Smooth muscle cell (in vitro differentiated cells): ENCODE measurements around the gene MESP1. TPM values are rescaled to one million over a fixed set of nuclear protein-coding genes. Genes with fewer than 3 reads are reported as not detected.

ENCODE experiments used
- DNase-seq: peaks from one replicate; lab custom pipeline; 2025; ENCODE audit not compliant: unreplicated experiment; lab: John Stamatoyannopoulos, UW
- H2AFZ ChIP-seq: fragments of 200-600 bp; sonication (generic); 2 replicates; pipeline ENCODE4 v1.6.0; 2016; ENCODE audit warnings: antibody characterized with exemption, low read depth, mild to moderate bottlenecking
- H3F3A ChIP-seq: fragments of 200-600 bp; sonication (generic); 2 replicates; pipeline ENCODE4 v1.6.0; 2017; ENCODE audit warnings: antibody characterized with exemption, low read depth
- H3K27ac ChIP-seq: fragments of 200-600 bp; sonication (generic); 2 replicates; pipeline ENCODE4 v1.5.1; 2016; ENCODE audit warnings: low read depth, mild to moderate bottlenecking
- H3K27me3 ChIP-seq: fragments of 200-600 bp; sonication (generic); 2 replicates; pipeline ENCODE4 v1.6.1; 2016; ENCODE audit warnings: low read depth, mild to moderate bottlenecking
- H3K36me3 ChIP-seq: fragments of 200-600 bp; sonication (generic); 2 replicates; pipeline ENCODE4 v1.5.1; 2016; ENCODE audit warnings: low read depth
- H3K4me1 ChIP-seq: fragments of 200-600 bp; sonication (generic); 2 replicates; pipeline ENCODE4 v1.5.1; 2016; ENCODE audit warnings: low read depth
- H3K4me2 ChIP-seq: fragments of 200-600 bp; sonication (generic); 2 replicates; pipeline ENCODE4 v1.6.0; 2016; ENCODE audit warnings: mild to moderate bottlenecking
- H3K4me3 ChIP-seq: fragments of 200-600 bp; sonication (generic); 2 replicates; pipeline ENCODE4 v1.5.1; 2016; ENCODE audit warnings: mild to moderate bottlenecking
- H3K79me2 ChIP-seq: fragments of 200-600 bp; sonication (generic); 2 replicates; pipeline ENCODE4 v1.6.0; 2016; ENCODE audit warnings: low read depth, mild to moderate bottlenecking
- H3K9ac ChIP-seq: fragments of 200-600 bp; sonication (generic); 2 replicates; pipeline ENCODE4 v1.6.0; 2016; ENCODE audit warnings: low read depth
- H3K9me3 ChIP-seq: fragments of 200-600 bp; sonication (generic); replicated peaks from 2 replicates; pipeline ENCODE4 v1.5.1; 2016; ENCODE audit warnings: low read depth
- H4K20me1 ChIP-seq: fragments of 200-600 bp; sonication (generic); 2 replicates; pipeline ENCODE4 v1.6.0; 2016; ENCODE audit warnings: low read depth
- CTCF ChIP-seq: fragments of 200-600 bp; sonication (generic); IDR thresholded peaks from 2 replicates; pipeline ENCODE4 v1.5.1; 2017; ENCODE audit warnings: borderline replicate concordance, mild to moderate bottlenecking, antibody characterized with exemption; ENCODE audit not compliant: insufficient read depth, poor library complexity, severe bottlenecking
- WGBS: methylation state at CpG from one replicate; pipeline ENCODE4 v1.1.7; 2016; ENCODE audit warnings: low lambda C conversion rate; 5-methylcytosine and 5-hydroxymethylcytosine counted together
- polyA plus RNA-seq: library from polyadenylated mRNA; unstranded; fragments of >200 nt; fragmentation: Nextera tagmentation; extraction: Ambion mirVana; gene quantifications from 2 replicates; pipeline ENCODE4 v1.2.1, GENCODE V29; 2016
- small RNA-seq: library from RNA; depleted of rRNA; stranded (forward); fragments of <200 nt; gene quantifications from one replicate; pipeline ENCODE3, GENCODE V24; 2014
- total RNA-seq: library from RNA; depleted of rRNA; stranded (reverse); fragments of >200 nt; gene quantifications from 2 replicates; pipeline ENCODE4 v1.2.3, GENCODE V29; 2014

Gene MESP1
- total and polyA plus RNA-seq, 2 experiments from 2014 or later, result 0.67 TPM; not detected in 1

- Histone ChIP-seq H3K9ac (no peak overlapping the region), H3K4me3 (no peak overlapping the region), H4K20me1 (no peaks in the 10 kb centered on the region), H3K27ac (no peak overlapping the region), H3K27me3 (peaks cover 10% of the 10 kb centered on the region), H3K4me1 (no peaks in the 10 kb centered on the region), H3K36me3 (no peaks in the 10 kb centered on the region), H2AFZ (no peak overlapping the region), H3K9me3 (no peaks in the 10 kb centered on the region), H3K79me2 (no peaks in the 10 kb centered on the region), H3K4me2 (no peak overlapping the region), H3F3A (no peaks in the 10 kb centered on the region)
- TF ChIP-seq CTCF, result no peak
- WGBS, result 94% methylated on average over 1 of the region's 1 CpG
- no peak for DNase-seq
These were observed 43.5 kb downstream of the MESP1 start for GRCh38 chr15:89707577-89707976.

GRCh38 chr15:89704411-89704810, 46.6 kb downstream of the MESP1 start:
- Histone ChIP-seq H4K20me1 (no peaks in the 10 kb centered on the region), H2AFZ (no peak overlapping the region), H3K27me3 (peaks cover 21% of the 10 kb centered on the region), H3K27ac (no peak overlapping the region), H3K4me3 (no peak overlapping the region), H3K36me3 (no peaks in the 10 kb centered on the region), H3K4me1 (no peaks in the 10 kb centered on the region), H3K4me2 (no peak overlapping the region), H3K9me3 (no peaks in the 10 kb centered on the region), H3F3A (no peaks in the 10 kb centered on the region), H3K79me2 (no peaks in the 10 kb centered on the region), H3K9ac (no peak overlapping the region)
- no peak for DNase-seq
- TF ChIP-seq CTCF, result no peak

Small RNA genes lying within 50 kb of the gene (small RNA-seq; reads per million reads assigned to genes)
- not detected for gene RNU6-132P

Other genes starting within 250 kb of the MESP1 start
- 2.5 and 2.6 TPM in 2 replicates for gene TICRR, start 175.8 kb downstream of the MESP1 start, total RNA-seq
- gene TICRR, start 175.8 kb downstream of the MESP1 start, polyA plus RNA-seq, result 1.3 and 2.5 TPM in 2 replicates
- 4.8 and 7.6 TPM in 2 replicates for gene KIF7, start 95.8 kb downstream of the MESP1 start, total RNA-seq
- gene KIF7, start 95.8 kb downstream of the MESP1 start, polyA plus RNA-seq, result 7.4 and 7.6 TPM in 2 replicates
- gene PLIN1, start 71.9 kb downstream of the MESP1 start, total RNA-seq, result 0.04 and 0.13 TPM in 2 replicates
- 0.66 TPM in 1 of 2 replicates, not detected in the other for gene PLIN1, start 71.9 kb downstream of the MESP1 start, polyA plus RNA-seq
- gene PEX11A, start 60.5 kb downstream of the MESP1 start, total RNA-seq, result 4.7 and 9.0 TPM in 2 replicates
- gene PEX11A, start 60.5 kb downstream of the MESP1 start, polyA plus RNA-seq, result 3.8 and 5.6 TPM in 2 replicates
- gene WDR93, start 60.4 kb downstream of the MESP1 start, total RNA-seq, result 0.13 TPM in 1 of 2 replicates, not detected in the other
- gene WDR93, start 60.4 kb downstream of the MESP1 start, polyA plus RNA-seq, result 0.80 TPM in 1 of 2 replicates, not detected in the other
- not detected in 2 replicates for gene MESP2, start 25.1 kb upstream of the MESP1 start, total RNA-seq
- gene MESP2, start 25.1 kb upstream of the MESP1 start, polyA plus RNA-seq, result 0.09 and 0.50 TPM in 2 replicates
- 11.6 and 12.9 TPM in 2 replicates for gene ANPEP, start 63.6 kb upstream of the MESP1 start, total RNA-seq
- 16.0 and 17.6 TPM in 2 replicates for gene ANPEP, start 63.6 kb upstream of the MESP1 start, polyA plus RNA-seq
- gene AP3S2, start 142.7 kb upstream of the MESP1 start, total RNA-seq, result 54.7 and 55.8 TPM in 2 replicates
- 9.4 and 19.1 TPM in 2 replicates for gene AP3S2, start 142.7 kb upstream of the MESP1 start, polyA plus RNA-seq
- gene ARPIN, start 161.7 kb upstream of the MESP1 start, total RNA-seq, result 4.0 and 5.8 TPM in 2 replicates
- gene ARPIN, start 161.7 kb upstream of the MESP1 start, polyA plus RNA-seq, result 3.1 and 4.3 TPM in 2 replicates